ENCODE measurements around the gene GNAQ.

DNA sequence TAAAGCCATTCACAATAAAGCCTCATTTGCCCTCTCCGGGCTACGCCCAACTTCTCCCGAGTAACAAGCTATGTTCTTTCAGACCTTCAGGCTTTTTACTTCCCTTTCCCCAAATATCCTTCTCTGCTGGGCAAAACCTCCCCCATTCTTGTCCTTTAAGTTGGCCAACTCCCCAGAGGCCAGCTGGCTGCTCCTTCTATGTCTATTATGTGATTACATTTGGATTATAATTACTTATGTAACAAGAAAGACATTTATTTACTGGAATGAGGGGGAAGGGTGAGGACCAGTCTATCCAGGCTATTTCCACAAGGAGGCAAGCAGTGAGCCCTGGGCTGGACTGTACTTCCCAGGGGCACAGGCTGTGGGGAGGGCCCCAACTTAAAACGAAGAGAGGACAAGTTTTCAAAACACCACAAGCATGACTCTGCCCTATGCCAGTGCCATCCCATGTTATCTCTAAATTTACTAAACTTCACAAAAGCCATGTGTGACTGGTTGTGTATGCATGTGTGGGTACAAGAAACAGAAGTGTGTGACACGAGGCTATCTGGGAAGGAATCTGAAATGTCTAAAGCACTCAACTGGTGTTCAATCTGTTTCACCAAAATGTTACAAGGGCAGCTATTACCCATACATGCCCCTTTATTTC, 84.5 kb downstream of the GNAQ start:
- TF ChIP-seq, protein P1, sequence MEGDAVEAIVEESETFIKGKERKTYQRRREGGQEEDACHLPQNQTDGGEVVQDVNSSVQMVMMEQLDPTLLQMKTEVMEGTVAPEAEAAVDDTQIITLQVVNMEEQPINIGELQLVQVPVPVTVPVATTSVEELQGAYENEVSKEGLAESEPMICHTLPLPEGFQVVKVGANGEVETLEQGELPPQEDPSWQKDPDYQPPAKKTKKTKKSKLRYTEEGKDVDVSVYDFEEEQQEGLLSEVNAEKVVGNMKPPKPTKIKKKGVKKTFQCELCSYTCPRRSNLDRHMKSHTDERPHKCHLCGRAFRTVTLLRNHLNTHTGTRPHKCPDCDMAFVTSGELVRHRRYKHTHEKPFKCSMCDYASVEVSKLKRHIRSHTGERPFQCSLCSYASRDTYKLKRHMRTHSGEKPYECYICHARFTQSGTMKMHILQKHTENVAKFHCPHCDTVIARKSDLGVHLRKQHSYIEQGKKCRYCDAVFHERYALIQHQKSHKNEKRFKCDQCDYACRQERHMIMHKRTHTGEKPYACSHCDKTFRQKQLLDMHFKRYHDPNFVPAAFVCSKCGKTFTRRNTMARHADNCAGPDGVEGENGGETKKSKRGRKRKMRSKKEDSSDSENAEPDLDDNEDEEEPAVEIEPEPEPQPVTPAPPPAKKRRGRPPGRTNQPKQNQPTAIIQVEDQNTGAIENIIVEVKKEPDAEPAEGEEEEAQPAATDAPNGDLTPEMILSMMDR (IDR thresholded peaks at IDR 0.05): no peak
- no peak for TF ChIP-seq EP300 (IDR thresholded peaks at IDR 0.05)
- no peak for TF ChIP-seq POLR2A (IDR thresholded peaks at IDR 0.05)
